T-helper 22 cell (primary cell): ENCODE measurements around the gene IDI2.

ENCODE experiments used
- DNase-seq: peaks from one replicate; pipeline ENCODE4 v3.0.0-alpha.2; 2020; ENCODE audit warnings: low read depth

Gene IDI2

DNA sequence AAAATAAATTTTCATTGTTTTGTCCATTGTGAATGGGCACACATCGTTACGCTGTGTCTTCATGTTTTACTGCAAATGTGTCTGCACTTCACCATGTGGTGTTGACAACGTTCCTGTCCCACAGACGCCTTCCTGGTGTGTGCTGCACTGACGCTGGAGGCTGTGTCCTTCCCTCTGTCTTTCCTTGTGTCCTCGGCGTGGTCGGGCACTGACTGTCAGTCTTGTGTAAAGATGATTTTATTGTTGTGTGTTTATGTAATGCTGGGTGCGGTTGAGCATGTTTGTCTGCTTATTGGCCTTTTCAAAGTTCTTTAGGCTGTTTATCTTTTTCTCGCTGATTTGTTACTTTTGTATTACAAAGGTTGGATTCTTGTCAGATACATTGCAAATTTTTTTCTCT lies 18.1 kb downstream of the IDI2 start:
- no peak for DNase-seq

- DNase-seq = no peak
Measured at GRCh38 chr10:1006573-1006972, 19.1 kb downstream of the IDI2 start.

GRCh38 chr10:1003884-1004670 lies 21.6 kb downstream of the IDI2 start:
- DNase-seq = no peak

DNA sequence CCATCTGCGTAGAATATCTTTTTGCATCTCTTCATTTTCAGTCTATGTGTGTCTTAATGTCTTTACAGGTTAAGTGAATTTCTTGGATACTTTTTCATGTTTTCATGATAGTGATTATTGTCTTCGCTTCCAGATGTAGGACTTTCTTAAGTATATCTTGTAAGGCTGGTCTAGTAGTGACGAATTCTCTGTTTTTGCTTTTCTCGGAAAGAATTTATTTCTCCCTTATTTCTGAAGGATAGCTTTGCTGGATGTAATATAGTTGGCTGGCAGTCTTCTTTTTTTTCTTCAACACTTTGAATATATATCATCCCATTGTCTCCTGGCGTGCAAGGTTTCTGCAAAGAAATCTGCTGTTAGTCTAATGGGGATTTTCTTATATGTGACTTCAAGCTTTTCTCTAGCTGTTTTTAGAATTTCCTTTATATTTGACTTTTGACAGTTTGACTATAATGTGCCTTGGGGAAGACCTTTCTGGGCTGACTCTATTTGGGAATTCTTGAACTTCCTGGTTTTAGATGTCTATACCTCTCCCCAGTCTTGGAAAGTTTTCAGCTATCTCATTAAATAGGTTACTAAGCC lies 23.1 kb downstream of the IDI2 start:
- no peak for DNase-seq

- no peak for DNase-seq
Measured at GRCh38 chr10:997266-998022, 28.2 kb downstream of the IDI2 start.

GRCh38 chr10:996031-996430 lies 29.6 kb downstream of the IDI2 start:
- DNase-seq = no peak

GRCh38 chr10:995559-995926 lies 30.1 kb downstream of the IDI2 start:
- no peak for DNase-seq

DNA sequence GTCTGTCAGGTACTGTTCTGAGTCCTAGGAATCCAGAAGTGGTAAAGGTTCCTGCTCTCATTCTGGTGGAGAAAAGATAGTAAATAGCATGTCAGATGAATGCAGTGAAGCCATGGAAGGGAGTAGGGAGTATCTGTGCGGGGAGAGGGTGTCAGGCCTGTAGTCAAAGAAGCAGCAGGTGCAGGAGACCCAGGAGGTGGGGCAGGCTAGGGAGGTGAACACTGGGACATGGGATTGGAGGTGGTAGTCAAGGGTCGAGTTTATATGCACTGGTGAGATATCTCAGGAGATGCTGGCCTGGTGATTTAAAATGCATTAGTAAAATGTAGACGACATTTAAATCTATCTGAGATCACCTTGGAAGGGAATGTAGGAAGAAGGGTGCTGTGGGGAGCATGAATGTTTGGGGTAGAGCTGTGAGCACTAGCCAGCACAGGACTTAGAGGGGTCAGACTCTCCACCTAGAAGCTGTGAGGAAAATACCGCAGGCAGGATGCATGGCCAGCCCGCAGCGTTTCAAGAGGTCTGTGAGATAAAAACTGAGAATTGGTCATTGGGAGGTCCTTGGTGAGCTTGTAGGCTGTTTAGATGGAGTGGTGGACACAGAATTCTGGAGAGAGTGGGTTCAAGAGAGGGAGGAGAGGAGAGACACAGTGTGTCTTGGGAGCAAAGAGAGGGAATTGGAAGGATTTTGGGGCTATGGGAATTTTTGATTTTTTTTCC lies 30.7 kb downstream of the IDI2 start:
- no peak for DNase-seq

DNA sequence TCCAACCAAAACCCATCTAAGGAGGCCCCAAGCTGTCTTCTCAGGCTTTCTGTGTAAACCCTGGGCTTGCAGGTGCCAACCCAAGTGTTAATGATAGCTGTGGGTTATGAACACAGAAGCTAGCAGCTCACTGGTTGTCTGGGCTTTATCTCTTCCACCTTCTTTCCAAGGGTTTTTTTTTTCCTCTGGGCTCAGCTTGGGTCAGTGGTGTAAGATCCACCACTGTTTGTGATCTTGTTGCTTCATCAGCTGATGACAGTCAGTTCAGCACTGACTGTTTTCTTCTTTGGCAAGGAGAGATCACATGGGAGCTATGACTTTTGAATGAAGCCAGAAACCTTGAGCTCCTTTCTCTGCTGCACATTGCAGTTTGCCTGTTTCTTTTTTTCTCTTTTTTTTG lies 32.8 kb downstream of the IDI2 start:
- no peak for DNase-seq

GRCh38 chr10:992467-992866 lies 33.2 kb downstream of the IDI2 start:
- no peak for DNase-seq

DNA sequence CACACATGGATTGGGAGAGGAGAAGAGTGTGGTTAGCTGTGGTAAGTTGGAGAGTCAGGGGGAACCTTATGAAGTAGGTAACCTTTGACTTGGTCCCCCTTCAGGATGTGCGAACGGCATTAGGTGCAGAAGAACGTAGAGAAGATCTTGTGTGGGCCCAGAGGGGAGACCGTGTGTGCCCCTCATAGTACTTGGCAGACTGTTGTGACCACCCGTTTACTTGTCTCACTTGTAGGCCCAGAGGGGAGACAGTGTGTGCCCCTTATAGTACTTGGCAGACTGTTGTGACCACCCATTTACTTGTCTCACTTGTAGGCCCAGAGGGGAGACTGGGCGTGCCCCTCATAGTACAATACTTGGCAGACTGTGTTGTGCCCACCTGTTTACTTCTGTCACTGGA lies 34.9 kb downstream of the IDI2 start:
- DNase-seq = no peak

DNA sequence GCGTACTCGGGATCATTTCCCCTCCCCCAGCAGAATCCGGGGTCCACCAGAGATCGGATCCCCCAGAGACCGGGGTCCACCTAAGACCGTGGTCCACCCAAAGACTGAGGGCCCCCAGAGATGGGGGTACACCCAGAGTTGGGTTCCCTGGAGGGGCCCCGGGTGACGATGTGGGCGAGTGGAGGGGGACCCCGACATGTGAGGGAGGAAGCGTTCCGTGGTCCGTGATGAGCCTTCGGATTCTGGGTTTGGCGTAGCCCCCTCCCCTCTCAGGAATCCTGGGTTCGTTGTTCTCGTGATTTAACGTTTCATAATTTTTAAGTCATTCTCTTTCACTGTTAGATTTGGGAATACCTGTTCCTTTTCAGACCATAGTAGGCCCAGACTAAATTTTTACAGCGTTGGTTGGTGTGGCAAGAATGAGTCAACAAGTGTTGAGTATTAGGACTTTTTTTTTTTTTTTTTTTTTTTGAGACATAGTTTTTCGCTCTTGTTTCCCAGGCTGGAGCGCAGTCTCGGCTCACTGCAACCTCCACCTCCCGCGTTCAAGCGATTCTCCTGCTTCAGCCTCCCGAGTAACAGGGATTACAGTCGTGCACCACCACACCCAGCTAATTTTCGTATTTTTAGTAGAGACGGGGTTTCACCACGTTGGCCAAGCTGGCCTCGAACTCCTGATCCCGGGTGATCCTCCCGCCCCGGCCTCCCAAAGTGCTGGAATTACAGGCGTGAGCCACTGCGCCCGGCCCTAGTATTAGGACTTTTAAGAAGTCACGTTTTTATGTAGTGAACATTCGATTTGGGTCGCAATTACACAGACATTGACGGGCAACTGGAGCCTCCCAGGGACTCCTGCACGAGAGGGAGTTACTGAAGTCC lies 36.8 kb downstream of the IDI2 start:
- no peak for DNase-seq

GRCh38 chr10:987870-988666 lies 37.6 kb downstream of the IDI2 start, which contains the start of gene GTPBP4:
Gene GTPBP4, plus strand, starts transcription at chr10:988434. Its CDS starts 46 bp downstream, at chr10:988480.
- DNase-seq = peak; percentile 97

GRCh38 chr10:987620-987869 lies 38.1 kb downstream of the IDI2 start:
- no peak for DNase-seq

- no peak for DNase-seq
Measured at GRCh38 chr10:986881-987619, 38.6 kb downstream of the IDI2 start.

GRCh38 chr10:986137-986825 lies 39.4 kb downstream of the IDI2 start:
- DNase-seq = no peak

DNA sequence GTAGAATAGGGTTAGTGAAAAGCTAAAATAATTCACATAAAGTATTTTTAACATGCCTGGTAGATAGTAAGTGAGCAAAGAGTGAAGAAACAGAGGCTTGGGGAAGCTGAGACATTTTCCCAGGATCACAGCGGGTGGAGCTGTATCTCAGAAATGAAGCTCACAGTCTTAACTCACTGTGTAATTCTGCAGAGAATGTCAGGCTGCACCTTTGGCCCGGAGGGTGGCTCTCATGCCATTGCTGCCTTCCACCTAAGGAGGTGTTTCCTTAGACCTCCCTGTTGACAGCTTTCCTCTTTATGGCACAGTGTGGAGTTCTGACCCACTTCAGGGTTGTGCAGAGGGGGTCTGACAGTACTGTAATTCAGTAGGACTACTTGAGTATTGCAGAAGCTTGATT lies 40.3 kb downstream of the IDI2 start:
- no peak for DNase-seq

DNA sequence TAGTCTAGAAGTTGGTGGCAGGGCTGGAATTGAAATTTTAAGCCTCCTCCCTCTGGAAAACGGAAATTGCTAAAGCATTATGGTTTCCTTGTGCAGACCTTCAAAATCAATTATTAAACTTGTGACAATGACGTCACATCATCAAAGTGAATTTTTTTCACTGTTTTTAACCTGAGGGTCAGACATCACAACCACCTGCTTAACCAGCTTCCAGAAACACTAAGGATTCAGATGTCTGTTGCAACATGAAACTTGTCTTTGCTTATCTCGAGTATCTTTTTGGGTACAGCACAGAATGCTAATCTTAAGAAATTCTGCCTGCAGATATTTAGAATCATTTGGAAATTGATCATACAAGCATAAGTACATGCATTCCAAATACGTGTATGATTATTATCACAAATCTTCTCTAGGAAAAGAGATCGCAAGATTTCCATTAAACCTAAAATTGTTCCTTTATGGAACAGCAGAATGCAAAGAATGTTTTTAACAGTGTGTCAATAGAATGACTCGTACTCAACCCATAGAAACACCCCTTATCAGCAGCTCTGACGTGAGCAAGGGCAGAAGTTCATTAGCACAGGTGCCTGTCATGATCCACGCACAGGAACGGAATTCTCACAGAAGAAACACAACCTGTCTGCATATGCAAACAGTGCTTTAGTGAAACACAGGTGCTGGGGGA lies 41.5 kb downstream of the IDI2 start:
- no peak for DNase-seq

GRCh38 chr10:983401-983800 lies 42.3 kb downstream of the IDI2 start:
- DNase-seq = no peak
